ENCODE results near the gene SNX27.
"Not testable (repeated sequence)": the region's sequence is repeated elsewhere in the genome, so short reads cannot be mapped to it uniquely, and the experiment has no call there.

SNX27 gene

DNA sequence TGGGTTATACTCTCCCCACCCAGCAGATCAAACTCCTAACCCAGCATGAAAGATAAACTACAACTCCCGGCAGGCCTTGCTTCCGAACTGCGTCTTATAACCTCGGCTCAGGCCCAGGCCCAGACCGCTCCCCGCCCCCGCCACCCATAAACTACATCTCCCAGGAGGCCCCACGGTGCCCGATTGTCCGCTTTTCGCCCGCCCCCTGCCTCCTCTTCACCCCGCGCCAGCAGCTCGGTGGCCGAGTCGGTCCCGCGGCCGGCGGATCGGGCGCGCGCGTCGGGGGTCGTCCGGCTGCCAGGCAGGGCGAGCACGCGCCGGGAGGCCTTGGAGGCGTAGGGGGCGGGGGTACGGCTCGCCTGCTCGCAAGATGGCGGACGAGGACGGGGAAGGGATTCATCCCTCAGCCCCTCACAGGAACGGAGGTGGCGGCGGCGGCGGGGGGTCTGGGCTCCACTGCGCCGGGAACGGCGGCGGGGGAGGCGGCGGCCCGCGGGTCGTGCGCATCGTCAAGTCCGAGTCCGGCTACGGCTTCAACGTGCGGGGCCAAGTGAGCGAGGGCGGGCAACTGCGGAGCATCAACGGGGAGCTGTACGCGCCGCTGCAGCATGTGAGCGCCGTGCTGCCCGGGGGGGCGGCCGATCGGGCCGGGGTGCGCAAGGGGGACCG, at the start of gene SNX27:
TSS of gene SNX27 (plus strand) at position 219 of the 669 bp plus-strand sequence. CDS start at position 371, 152 bp downstream.
- peak; percentile 90 for DNase-seq

DNA sequence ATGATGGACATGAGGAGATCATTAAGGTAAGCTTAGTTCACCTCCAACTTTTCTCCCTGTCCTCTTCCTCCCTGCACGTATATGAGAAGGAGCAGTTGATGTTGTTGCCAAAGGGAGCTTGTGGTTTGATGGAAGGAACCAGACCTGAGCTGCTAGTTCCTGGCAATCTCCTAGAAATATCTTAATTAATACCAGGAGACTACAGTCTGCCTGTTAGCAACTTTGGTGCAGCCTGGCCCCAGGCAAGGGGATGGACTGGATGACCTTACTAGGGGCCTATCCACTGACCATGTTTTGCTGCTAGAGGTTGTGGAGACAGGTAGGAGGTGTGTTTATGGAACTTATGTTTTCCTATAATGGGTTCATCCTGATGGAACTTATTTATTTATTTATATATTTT, 49.2 kb upstream of the SNX27 start:
- no peak for DNase-seq

DNA sequence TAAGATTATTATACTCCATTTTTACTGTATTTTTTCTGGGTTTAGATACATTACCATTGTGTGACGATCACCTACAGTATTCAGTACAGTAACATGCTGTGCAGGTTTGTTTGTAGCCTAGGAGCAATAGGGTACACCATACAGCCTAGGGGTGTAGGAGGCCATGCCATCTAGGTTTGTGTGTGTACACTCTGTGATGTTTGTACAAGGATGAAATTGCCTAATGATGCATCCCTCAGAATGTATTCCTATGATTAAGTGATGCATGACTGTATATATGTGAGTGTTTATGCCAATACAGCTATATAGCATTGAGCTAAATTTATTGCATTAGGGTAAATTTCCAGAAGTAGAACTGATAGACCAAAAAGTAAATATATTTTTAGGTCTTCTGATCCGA, 48.5 kb upstream of the SNX27 start:
- no peak for DNase-seq

DNA sequence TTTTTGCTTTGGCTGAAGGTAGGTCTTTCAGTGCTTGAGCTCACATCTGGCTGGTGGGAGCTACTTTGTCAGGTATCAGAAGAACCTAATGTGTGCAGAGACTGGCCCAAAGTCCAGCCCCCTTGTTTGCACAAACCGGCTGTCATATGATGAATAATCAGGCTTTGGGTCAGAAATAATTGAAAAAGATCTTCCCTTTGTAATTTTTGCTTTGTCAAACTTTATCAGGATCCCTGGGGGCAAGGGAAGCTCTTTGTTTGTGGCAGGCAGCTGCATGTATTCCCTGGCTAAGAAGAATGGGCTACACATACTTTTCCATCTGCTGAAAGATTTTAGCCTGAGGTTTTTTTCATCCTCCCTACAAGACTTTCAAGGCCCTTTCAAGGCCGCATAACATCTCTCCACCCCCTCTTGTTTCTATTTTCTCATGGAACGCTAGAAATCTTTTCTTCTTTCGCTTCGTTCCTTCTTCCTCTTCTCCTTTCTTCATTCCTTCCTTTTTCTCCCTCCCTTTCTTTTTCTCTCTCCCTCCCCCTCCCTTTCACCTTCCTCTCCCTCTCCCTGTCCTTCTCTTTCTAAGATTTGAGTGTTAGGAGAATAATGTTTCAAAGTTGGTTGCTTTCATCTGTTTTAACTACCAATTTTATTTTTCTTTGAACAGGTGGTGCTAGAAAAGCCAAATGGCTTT, 46.2 kb upstream of the SNX27 start:
- DNase-seq = no peak

DNA sequence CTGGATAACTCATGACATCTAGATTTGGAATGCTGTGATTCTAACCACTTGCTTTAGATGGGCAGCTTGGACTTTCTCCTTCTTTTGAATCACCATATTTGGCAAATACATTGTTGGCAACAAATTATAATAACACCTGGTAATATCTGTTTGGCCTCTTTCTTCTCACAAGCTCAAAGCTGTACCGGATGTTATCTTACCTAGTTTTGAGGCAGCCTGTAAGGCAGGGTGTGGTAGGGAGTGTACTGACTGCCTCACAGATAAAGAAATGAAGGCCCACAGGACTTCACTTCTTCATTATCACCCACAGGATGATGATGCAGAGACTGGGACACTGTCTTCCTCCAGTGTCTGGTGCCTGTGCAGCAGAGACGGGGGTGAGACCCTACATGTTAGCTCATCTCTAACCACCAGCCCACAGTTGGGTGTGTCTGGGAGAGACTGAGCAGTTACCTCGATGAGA, 43.2 kb upstream of the SNX27 start:
- no peak for DNase-seq

DNA sequence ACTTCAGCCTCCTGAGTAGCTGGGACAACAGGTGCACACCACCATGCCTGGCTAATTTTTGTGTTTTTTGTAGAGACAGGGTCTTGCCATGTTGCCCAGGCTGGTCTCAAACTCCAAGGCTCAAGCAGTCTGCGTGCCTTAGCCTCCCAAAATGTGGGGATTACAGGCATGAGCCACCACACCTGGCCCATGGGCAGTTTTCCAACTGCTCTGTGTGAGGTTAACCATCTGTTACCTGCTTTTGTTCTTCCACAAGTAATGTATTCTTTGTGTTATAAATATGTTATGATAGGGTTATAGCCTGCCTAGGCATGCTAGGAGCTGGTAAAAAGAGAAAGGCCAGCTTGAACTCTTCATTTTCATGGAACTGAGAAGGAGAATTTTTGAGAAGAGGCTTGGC, 41.0 kb upstream of the SNX27 start:
- DNase-seq = no peak

DNA sequence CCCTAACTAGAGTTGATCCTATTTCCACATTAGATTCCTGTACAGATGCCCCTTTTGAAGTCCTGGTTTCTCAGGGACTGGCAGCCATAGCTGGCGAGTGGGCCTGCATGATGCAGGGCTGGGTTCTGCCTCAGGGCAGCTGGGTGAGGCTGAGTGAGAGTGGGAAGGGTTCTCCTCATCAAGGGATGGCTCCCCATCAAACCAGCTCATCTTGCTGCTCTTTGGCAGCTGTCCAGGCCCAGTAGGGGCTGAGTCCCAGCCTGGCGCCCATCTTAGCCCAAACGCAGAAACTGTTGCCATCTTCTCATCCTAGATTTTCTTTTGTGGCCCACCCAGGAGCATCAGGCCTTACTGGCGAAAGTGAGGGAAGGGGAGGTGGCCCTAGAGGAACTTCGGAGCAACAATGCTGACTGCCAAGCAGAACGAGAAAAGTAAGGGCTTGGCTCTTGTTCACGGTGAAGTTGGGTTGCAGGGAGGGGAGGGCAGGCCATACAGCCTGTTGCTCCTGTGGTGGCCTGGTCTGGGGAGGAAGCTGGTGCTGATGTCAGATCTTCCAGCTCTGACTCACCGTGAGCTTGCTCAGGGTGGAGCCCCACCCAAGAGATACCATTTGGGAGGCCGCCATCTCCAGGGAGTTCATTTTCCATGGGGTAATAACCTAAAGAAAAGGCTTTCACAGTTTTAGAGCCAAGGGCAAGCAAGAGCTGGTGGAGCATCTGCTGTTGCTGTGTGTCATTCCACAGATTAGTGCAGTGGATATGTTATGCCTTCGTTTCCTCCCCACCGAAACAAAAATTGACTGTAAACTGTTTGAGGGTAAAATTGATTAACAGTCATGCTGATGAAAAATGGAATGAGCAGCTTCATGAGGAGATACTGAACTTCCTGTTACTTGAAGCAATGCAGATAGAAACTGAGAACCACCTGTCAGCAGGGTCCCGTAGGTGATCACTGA, 37.0 kb upstream of the SNX27 start:
- peak; percentile 59 for DNase-seq

DNA sequence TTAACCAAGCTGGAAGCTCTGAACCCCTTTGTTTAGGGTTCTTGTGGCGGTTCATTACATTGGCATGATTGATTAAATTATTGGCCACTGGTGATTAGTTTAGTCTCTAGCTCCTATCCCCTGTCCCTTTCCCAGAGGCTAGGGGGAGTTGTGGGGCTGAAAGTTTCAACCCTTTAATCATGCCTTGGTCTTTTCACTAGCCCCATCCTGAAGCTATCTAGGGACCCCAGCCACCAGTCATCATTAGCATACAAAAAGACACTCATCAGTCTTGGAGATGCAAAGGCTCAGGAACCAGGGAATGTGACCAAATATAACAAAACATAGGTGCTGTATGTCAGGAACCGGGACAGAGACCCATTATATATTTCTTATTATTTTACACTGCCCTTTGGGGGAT, 34.7 kb upstream of the SNX27 start:
- DNase-seq = no peak

DNA sequence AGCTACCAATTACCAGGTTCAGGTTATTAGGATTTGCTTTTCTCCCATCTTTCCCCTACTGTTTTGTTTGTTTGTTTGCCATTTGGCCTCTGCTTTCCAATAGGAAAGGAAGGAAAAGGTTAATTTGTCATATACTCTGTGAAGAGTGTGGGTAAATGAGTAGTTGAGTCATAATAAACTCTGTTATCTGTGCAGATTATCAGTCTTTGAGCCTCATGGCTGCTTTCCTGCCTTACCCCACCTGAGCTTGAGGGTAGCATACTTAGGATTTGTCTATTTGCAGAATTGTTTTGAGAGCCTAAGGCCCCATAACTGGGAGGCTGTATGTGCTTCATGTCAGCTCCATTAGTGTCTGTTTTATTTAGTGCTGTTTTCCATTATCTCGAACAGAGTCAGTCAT, 32.9 kb upstream of the SNX27 start:
- DNase-seq = no peak

DNA sequence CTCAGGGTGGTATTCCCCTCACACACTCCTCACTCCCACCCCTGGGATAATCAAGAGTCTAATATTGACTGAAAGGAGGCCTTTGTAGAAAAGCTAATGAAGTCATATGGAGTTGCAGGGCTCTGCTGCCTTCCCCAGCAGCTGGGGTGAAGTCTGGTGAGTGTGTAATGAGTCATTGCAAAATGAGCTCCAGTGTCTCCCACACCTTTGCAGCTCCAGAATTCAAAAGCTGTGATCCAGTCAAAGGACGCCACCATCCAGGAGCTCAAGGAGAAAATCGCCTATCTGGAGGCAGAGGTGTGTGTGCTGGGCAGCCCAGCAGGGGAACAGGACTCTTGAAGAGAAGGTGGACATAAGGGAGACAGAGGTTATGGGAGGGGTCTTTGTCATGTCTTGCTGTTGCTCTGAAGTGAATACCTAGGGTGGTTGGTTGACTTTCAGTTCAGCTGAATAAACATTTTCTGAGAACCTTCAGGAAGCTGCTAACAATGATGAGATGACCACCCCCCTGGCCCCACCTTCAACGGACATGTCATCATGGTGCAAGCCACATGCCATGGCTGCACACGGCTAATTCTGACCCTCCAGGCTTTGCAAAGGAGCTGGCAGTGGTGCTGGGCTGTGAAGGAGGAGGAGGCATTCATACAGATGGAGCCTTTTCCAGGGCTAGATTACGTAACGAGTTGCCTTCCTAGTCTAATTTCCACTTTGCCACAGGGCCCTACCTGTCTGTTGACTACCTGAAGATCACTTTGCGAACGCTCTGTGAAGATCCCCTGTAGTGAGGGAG, 32.2 kb upstream of the SNX27 start:
- DNase-seq = peak; percentile 37

DNA sequence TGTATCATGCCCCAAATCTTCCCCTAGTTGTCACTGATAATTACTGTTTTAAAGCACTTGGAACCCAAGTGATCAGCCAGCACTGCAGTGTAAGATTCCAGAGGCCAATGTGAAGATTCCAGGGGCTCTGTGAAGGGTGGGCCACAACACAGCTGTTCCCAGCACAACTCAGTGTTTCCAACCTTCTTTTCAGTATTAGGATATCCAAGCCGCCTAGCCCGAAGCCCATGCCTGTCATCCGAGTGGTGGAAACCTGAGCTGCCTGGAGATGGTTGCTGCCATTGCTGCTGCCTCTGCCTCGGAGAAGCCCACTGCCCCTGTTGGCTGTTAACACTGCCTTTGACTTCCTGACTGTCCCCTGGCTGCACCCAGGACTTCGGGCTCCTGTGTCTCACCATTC, 30.4 kb upstream of the SNX27 start:
- no peak for DNase-seq

DNA sequence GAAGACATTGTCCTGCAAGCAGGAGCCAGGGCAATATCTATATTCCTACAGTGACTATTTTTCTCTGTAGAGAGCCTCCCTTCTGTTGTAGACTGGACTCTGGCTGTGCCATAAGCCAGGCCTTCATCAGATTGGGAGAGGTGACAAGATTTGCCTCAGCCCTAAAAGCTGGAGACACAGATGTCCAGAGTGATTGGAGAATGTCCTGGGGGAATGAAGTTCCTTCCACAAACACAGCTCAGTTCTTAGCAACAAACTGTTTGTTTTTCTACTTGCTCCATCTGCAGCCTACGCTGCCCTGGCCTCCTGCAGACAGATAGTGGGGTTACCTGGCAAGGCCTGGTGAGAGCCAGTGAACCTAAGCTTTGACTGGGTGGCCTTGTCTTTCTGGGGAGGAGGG, 29.9 kb upstream of the SNX27 start:
- DNase-seq = no peak

DNA sequence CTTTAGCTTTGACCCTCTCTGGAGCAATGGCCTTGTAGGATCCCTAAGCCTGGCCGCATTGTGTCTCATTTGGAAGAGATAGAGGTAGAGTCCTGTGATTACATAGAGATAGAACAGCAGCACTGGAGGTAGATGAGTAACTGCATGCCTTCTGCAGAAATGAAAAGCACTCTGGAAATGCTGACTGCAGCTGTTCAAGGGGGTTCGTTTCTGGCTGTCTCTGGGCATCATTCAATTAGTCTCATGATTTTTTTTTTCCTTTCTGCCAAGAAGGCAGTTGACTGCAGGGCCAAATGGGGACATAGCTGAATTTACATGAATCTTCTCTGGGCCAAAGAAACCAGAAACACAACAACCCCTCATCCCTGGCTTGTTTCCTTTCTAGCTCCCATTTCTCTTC, 28.1 kb upstream of the SNX27 start:
- no peak for DNase-seq

DNA sequence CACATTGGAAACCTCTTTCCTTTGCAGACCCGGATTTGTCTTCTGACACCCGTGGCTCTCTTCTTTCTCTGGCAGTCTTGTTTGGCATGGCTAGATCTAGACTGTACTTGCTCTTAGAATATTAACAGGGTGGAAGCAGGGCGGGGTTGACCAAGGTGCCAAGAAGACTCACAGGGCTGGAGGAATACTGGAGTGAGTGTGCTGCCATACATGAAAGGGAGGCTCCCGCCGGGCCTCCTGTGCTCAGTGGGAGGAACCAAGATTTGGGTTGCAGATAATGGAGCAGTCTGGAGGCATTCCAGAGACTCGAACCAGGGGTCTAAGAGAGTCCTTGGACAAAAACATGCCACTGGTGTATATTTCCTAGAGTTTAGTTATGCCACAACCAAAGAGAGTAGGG, 27.6 kb upstream of the SNX27 start:
- DNase-seq = no peak

DNA sequence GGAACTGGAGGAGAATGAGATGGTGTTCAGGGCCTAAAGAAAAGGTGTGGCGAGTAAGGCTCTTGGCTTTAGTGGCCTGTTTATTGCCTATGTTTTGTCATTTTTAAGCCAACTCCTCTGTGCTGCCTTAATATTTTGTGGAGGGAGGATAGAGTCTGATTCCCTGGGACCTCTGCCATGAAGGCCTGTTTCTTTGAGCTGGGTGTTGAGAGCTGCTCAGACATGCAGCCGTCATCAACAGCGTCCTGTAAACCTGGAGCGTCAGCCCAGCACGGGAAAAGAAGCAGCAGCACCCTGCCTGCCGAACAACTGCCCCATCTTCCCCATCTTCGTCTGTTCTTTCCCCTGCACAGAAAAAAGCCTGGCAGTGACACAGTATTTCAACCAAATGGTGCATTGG, 27.1 kb upstream of the SNX27 start:
- no peak for DNase-seq

DNA sequence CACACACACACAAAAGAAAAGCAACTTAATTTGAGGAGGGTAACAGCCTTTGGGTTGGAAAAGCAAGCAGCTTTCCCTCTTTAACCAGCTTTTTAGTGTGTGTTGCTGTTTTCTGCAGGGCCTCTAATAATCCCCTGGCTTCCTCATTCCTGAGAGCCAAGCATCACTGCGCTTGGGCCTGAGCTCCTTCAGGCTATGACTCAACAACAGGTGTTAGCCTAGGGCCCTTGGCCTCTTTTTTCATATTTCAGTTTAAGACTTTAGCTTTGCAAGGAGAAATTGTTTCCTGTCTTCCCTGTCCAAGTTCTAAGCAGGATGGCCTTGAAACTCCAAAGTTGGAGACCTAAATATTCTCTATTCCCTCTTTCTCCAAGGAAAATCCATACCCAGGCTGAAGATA, 26.2 kb upstream of the SNX27 start:
- peak; percentile 57 for DNase-seq

DNA sequence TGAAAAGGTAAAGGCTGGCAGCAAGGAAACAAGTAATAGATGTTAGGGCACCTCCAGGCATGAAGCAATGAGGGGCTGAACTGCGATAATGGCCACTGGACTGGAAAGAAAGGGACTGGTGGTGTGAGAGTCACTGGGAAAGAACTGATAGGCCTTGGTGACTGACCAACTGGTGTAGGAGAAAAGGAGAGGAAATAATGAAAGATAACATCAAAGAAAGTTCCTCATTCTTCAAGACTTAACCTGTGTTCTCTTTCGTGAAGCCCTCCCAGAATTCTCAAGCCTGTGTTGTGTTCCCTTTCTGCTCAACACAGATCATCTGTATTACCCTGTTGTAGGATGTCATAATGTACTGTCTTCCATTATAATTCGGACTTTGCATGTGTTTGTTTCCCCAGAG, 20.9 kb upstream of the SNX27 start:
- DNase-seq = no peak

DNA sequence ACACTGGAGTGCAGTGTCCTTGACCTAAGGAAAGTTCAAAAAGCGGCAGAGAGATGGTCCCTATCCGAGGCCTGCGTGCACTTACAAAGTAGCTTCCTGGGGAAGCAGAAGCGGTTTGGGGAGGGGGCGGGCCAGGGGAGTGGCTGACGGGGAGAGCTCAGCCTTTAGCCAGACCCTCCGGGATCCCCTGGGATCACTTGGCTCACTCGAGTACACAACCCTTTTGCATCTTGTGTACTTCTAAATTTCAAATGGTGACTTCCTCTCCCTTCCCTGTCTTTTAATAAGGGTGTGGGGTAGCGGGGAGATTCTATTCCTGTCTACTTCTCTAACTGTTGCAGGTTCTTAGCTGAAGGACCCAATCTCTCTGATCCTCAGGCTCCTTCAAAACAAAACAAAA, 18.1 kb upstream of the SNX27 start:
- DNase-seq = no peak

DNA sequence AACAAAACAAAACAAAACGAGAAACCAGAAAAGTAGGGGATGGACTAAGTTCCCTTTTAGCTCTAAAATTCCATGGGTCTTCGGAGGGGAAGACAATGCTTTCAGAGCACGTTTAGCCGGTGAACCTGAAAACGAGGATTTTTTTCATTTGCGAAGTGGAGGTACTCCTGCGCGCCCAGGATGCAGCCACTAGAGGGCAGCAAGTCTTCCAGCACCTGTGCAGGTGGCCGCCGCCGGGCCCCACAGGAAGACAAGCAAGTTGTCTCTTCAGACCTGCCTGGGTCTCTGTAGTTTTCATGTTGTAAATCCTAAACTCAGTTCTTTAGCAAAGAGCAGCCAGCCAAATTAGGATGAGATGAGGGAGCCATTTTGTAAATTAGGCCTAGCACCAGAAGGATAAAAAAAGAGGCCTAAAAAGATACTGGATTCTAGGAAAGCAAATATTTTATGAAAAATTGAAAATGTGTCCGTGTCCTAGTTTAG, 17.7 kb upstream of the SNX27 start:
- peak; percentile 22 for DNase-seq

DNA sequence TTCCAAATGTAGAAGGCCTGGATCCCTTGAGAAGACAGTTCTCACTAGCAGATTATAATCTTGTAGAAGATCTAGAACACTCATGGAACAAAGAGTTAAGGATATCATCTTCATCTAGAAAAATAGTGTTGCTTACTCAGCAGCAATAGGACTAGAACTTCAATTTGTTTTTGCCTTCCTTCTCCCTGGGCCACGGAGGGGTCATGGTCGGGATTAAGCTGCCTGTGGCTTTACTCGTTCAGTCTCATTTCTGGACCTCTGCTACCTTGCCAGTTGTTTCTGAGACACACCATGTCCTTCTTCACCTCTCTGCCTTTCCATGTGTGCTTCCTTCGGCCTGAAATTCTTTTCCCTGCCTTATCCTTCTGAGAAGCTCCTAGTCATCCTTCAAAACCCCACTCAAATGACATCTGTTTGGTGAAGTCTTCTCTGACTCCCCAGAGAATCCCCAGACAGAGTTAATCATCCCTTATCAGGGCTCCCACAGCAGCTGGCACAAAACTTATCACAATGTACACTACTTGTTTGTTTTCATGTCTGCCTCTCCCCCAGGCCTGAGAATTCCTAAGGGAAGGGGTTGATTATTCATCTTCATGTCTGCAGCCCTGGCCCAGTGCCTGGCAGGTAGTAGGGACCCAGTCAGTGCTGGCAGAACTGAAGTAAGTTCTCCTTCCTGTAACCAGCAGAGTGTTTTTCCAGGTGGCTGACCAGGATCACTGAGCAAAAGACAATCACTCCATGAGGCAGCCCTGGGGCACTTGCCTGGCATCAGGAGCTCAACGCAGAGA, 15.5 kb upstream of the SNX27 start:
- DNase-seq = no peak

DNA sequence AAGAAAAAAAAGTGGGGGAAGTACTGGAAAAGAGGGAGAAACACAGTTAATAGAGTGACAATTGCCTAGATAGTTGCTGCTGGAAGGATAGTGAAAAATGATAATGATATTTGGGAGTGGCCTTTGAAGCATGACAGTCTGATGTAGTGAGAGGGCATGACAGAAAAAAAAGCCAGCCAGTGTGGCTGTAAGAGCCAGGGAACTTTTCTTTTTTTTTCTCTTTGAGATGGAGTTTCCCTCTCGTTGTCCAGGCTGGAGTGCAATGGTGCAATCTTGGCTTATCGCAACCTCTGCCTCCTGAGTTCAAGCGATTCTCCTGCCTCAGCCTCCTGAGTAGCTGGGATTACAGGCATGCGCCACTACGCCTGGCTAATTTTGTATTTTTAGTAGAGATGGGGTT, 9.3 kb upstream of the SNX27 start:
- DNase-seq = not testable (repeated sequence)

DNA sequence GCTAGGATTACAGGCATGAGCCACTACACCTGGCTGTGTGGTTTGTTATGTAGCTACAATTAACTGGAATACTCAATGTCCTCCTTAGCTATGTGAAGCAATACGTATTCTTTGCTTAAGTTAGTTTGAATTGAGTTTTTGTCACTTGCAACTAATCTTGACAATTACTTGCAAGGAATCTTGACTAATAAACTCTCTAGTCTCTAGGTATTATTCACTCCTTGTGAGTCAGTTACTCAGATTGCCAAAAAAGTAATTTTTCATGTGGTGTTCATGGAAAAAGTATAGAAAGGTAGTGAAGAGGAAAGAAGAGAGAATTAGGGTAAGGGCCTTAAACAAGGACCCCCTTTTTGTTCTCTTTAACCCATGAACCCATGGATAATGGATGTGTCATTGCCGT, 7.6 kb upstream of the SNX27 start:
- no peak for DNase-seq
